GM18505 (cell line): ENCODE measurements around the gene MTTP.

ENCODE experiments used
- ATAC-seq: cut with Tn5 transposase; IDR thresholded peaks from one replicate; pipeline ENCODE4 v1.9.1; 2021; ENCODE audit not compliant: unreplicated experiment
- POLR2A ChIP-seq: IDR thresholded peaks from 4 replicates; pipeline ENCODE4 v1.6.1; 2011; ENCODE audit warnings: borderline replicate concordance; ENCODE audit not compliant: insufficient read depth, insufficient read length; ENCODE audit errors: extremely low read depth

The MTTP gene

DNA sequence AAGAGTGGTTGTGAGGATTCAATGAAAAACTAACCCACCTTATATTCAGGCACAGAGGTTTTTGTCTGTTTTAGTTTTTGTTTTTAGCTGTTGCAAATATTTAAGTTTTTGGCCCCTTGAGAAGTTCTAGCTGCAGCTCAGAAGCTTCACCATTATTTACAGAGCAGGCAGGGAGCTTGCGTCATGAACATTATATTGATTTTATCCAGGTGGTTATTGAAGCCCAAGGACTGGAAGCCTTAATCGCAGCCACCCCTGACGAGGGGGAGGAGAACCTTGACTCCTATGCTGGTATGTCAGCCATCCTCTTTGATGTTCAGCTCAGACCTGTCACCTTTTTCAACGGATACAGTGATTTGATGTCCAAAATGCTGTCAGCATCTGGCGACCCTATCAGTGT, 38.1 kb downstream of the MTTP start:
- ATAC-seq = no peak

DNA sequence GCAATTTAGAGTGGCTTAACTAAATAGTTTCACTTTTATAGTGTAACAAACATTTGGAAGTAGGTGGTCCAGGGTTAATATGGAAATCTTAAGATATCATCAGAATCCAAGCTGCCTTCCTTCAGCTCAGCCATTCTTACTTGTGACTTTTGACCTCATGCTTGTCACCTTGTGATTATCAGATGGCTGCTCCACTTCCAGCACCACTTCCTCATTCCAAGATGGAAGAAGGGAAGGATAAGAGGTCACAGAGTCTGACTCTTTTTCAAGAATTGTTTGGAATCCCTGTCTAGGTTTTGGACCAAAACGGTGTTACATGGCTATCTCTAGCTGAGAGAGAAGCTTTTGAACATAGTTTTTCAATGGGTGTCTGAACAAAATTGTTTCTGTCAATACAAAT, 39.9 kb downstream of the MTTP start:
- TF ChIP-seq POLR2A = no peak
- no peak for ATAC-seq

More for the DNA sequence above, 38.1 kb downstream of the MTTP start:
- no peak for TF ChIP-seq POLR2A

DNA sequence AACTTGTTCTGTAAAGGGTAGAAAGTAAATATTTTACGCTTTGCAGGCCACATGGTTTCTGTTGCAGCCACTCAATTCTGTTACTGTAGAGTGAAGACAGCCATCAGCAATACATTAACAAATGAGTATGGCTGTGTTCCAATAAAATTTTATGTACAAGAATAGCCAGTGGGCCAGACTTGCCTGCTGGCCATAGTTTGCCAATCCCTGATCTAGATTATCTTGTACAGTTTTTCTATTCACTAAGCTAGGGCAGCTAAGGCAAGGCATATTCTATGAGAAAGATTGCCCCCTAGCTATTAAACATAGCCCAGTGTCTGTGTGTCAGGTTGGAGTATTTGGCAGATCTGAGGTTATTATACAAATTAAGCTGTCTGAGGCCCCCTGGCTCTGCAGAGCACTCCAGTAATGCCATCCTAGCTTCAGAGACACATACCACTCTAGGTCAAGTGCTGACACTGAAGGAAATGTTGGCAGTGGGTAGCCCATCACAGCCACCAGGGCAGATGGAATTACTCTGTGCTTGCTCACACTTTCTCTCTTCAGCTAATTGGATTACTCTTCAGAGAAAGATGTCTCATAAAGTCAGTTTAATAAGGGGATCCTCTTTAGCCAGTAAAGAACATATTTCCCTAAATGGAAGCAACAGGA, 40.7 kb downstream of the MTTP start:
- ATAC-seq = no peak
- TF ChIP-seq POLR2A = no peak

DNA sequence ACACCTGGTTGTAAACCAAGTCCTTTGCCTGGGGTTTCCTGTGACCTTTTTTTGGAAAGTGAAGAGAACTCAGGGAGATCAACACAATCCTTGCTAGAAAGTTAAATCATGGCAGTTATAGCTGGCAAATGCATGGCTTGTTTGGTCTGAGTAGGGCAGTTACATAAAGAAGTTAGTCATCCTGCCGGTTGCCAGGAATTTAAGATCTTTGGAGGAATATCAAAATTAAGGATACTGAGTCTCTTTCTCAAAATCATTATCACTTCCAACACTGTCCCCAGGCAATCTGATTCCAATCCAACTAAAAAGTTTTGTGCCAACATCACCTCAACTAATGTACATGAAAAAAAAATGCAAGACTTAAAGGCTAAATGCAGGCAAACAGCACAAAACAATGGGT, 42.8 kb downstream of the MTTP start:
- ATAC-seq = no peak
- TF ChIP-seq POLR2A = no peak

DNA sequence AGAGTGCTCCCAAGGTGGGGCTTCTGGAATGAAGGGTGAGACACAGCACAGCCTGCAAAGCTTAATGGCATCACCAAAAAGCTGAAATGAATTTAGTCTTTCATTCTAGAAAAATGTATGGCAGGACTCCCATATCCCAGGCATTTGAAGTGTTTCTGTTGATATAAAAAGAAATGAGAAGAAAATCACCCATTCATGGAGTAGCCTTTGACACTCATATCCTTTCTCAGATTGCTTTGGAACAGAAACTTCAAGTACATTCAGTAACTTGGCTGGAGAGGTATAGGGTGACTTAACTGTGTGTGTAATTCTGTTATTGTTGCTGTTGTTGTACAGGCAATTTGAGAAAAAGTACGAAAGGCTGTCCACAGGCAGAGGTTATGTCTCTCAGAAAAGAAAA, 47.7 kb downstream of the MTTP start:
- no peak for TF ChIP-seq POLR2A
- no peak for ATAC-seq

DNA sequence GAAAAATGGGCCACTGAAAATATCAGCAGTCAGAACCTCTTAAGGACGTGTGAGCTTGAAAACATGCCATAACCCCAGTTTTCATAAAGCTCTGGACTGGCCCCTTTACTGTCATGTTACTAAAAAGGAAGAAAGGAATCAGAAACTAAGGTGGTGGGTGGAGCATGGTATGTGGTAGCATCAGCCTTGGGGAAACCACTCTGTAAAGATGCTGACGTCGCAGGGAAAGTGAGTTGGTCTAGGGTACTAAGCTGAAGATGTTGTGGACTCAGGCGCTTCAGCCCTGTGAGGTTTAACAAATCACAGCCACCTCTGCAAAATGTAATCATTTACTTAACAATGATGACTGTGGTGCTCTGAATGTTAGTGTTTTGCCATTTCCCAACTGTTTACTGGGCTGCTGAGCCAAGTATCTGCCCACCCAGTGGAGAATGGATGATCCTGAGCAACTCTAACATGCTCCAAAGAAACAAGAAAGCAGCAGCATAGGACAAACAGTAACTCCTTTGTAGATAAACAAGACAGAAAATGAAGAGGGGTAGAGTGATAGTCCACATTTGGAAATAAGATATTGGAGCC, 49.6 kb downstream of the MTTP start:
- ATAC-seq = no peak
- no peak for TF ChIP-seq POLR2A

DNA sequence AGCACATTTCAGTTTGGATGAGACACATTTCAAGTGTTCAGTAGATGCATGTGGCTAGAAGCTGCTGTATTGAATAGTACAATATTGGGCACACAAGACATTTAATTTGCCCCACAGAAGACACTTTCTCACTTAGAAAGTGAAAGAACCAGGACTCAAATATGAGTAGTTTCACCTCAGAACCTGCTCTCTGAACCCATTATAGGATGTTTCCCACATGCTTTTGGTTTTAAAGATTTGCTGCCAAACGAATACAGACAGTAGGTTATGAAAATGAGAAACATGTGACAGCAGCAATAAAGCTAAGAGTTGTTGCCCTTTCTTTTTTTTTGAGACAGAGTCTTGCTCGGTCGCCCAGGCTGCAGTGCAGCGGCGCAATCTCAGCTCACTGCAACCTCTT, 50.7 kb downstream of the MTTP start:
- ATAC-seq = peak; percentile 56
- TF ChIP-seq POLR2A = no peak

DNA sequence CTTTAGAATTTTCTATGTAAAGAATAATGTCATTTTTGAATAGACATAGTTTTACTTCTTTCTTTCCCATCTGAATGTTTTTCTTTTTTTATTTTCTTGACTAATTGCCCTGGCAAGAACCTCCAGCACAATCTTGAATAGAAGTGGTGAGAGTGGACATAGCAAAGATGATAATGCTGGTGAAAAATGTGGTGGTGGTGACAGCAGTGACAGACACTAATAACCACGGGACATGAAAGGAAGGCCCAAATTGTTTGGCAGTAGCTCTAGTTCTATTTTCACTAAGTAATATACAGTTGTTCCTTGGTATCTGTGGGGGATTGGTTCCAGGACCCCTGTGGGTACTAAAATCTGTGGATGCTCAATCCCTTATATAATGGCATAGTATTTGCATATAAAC, 53.4 kb downstream of the MTTP start:
- ATAC-seq = no peak

DNA sequence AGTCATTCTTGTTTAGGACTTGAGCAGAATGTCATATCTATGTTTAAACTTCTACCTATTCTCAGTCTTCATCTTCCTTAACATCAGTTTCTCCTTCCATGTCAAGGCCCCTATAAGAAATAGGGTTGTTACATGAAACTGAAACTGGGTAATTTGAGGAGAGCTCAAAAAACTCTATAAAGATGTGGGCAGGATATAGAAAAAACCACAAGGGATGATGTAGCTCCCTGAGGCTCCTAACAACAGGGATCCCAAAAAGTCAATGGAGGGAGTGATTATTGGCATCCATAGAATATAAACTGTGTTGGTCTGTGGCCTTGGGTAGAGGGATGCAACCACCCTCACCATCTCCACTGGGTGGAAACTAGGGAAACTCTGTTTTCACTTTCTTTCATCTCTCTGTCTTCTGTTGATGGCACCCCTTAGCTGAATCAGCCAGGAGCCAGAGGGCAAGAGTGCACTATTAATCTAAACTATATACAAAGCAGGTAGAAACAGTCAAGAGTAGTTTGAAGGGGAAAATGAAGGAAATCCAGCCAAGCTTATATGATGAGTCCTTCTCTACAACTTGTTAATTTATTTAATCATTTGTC, 55.4 kb downstream of the MTTP start:
- ATAC-seq = no peak
- TF ChIP-seq POLR2A = no peak

More for the DNA sequence above, 53.4 kb downstream of the MTTP start:
- no peak for TF ChIP-seq POLR2A

DNA sequence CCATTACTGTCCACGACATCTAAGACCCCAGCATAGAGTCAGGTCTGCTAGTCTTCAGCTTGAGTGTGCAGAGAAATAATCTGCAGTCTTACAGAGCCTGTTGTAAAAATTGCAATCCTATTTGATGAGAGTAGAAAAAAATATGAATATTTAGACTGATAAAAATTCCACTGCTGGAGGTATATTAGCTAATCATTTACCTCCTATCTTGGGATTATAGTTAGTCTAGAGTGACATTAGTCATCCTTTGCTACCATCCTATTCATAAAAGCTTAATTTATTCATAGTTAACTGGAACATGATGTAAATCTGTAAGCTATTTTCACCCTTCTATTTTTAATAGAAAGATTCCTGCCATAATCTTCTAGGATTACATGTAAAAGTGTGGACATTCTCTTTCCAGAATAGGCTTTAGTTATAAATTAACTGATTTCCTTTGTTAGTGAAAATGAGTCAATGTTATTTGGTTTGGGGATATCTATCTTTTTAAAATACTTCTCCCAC, 56.3 kb downstream of the MTTP start:
- no peak for TF ChIP-seq POLR2A
- ATAC-seq = no peak

DNA sequence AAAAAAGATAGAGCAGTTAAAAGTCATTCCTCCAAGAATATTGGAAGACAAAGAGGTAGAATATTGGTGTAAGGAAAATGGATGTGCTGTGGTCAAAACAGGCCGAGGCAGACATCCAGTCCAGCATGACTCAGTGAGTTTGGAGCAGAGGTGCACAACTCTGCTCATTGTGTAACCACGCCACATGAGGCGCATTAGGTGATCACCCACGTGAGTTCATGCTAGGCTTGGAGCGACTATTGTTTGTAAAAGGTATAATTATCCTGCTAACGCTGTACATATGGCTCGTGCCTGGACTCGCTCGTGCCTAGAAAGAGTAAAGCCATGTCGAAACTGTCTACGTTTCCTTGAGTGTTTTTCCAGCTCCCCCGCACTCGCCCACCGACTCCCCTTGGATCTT, 59.1 kb downstream of the MTTP start:
- TF ChIP-seq POLR2A = no peak
- no peak for ATAC-seq

DNA sequence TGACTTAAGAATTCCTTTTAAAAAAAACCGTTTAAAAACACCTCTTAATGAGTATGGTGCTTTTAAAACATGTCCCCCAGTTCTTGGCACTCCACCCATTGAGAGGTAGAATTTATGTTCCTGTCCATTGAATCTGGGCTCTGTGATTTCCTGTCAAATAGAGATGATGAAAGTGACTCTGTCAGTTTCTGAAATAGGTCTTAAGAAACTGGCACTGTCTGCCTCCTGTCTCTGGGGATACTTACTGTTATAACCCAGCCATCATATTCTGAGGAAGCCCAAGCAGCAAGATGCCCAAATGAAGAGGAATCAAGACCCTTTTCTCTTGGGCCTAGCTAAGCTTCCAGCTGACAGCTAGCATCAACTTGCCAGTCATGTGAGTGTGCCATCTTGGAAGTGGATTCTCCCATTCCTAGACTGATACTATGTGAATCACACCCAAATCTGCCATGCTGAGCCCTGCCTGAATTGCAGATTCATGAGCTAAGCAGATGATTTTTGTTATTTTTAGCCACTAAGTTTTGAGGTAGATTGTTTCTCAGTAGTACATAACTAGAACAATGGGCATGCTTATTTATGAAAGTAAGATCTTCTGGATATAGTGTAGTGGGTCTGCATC, 60.2 kb downstream of the MTTP start:
- TF ChIP-seq POLR2A = no peak
- ATAC-seq = no peak

DNA sequence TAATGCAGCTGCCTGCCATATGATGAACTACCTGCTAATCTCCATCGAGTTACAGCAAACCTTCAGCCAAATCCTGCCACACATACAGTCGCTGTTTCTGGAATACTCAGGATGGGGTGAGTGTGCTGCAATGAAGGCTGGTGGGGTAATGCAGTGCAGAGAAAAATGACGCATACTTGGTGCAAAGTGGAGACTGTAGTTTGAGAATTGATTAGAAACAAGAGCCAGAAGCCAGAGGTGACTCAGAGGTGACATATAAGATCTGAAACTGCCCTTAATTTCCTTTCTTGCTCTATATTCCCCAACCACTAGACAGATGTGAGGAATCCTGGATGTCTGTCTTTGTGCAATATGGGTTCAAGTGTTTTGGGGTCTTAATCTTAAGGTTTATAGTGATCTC, 61.0 kb downstream of the MTTP start:
- no peak for TF ChIP-seq POLR2A

DNA sequence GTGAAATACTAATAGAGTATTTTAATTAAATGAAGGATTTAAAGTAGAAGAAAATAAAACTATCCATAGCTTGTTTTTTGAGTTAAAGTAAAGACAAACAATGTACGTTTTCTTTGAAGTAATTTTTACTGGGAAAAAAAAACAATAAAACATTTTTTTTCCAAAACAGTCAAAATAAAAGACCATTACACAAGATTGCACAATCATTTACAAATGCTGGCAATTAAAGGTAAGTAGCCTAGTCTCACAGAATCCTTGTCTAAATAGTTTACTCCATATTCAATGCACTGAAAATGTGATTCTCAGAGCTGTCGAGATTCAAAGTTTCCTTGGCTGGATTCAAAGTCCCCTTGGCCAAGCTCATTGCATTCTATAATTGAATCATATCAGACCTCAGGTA, 61.8 kb downstream of the MTTP start:
- no peak for ATAC-seq
- no peak for TF ChIP-seq POLR2A

More for the DNA sequence above, 61.0 kb downstream of the MTTP start:
- ATAC-seq = no peak

DNA sequence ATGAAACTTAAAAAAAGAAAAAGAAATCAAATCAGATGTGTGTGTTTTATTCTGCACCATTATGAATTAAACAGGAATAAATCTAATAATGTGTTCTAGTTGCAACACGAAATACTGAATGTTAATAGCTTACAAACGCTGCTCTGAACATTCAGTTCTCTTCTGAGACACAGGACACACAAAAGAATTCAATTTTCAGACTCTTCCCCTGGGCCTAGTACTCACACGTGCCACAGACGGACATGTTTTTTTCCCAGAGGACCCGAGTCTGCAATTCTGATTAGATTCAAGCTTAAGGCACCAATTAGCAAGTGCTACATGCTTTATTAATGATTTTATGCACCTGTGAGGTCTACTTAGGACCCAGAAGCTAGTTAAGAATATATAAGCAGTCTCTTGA, 62.5 kb downstream of the MTTP start:
- no peak for ATAC-seq
- TF ChIP-seq POLR2A = no peak

DNA sequence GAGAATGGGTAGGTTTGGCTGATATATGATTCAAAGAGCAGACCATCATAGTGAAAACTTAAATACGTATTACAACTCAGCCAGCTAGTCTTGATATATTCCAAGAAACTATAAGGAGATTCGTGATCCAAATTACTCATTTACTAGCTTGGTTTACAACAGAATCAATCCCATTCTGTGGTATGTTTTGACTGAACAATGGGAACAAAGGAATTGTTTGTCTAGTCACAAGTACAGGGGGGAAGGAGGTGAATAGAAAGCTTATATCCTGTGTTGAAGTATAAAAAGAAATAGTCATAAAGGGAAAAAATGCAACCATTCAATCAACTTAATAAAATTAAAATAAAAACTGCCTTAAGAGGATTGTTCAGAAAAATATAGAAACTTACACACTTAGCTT, 66.1 kb downstream of the MTTP start:
- no peak for TF ChIP-seq POLR2A
- ATAC-seq = no peak
